Activated T-cell treated with anti-CD3 and anti-CD28 coated beads, Interleukin-2, amount 50 U/mL, for 24 hours (primary cell): ENCODE data around the gene AMBP.

ENCODE experiments used
- DNase-seq: peaks from one replicate; pipeline ENCODE4 v3.0.0-alpha.2; 2020
- H3K27ac Mint-ChIP-seq: 2 replicates; pipeline ENCODE4 v1.8.0; 2020; ENCODE audit warnings: mild to moderate bottlenecking, mixed read lengths
- H3K27me3 Mint-ChIP-seq: 2 replicates; pipeline ENCODE4 v1.8.0; 2020; ENCODE audit warnings: mixed read lengths
- H3K36me3 Mint-ChIP-seq: 2 replicates; pipeline ENCODE4 v1.8.0; 2020; ENCODE audit warnings: low read depth, mixed read lengths
- H3K4me1 Mint-ChIP-seq: 2 replicates; pipeline ENCODE4 v1.8.0; 2020; ENCODE audit warnings: low read depth, mixed read lengths
- H3K4me3 Mint-ChIP-seq: 2 replicates; pipeline ENCODE4 v1.8.0; 2020; ENCODE audit warnings: mild to moderate bottlenecking, moderate library complexity, mixed read lengths
- H3K9me3 Mint-ChIP-seq: 2 replicates; pipeline ENCODE4 v1.8.0; 2020; ENCODE audit warnings: mixed read lengths

Gene AMBP

GRCh38 chr9:114078021-114078780, at the start of gene AMBP:
Gene AMBP, minus strand, starts transcription at chr9:114078300. Its CDS starts 91 bp downstream, at chr9:114078209.
- Mint-ChIP-seq H3K4me1 (peaks cover 2% of the 10 kb centered on the region), H3K36me3 (no peaks in the 10 kb centered on the region), H3K4me3 (no peak within 1 kb of the TSS), H3K9me3 (no peaks in the 10 kb centered on the region), H3K27me3 (peaks cover 2% of the 10 kb centered on the region), H3K27ac (no peak within 1 kb of the TSS)
- no peak for DNase-seq

- no peak overlapping the region for H3K27ac Mint-ChIP-seq
- no peak for DNase-seq
- H3K4me3 Mint-ChIP-seq, result no peak overlapping the region
- peaks cover 18% of the 10 kb centered on the region for H3K27me3 Mint-ChIP-seq
- H3K4me1 Mint-ChIP-seq, result no peaks in the 10 kb centered on the region
- peaks cover 4% of the 10 kb centered on the region for H3K9me3 Mint-ChIP-seq
- H3K36me3 Mint-ChIP-seq, result no peaks in the 10 kb centered on the region
Measured at GRCh38 chr9:114126247-114127060, 48.4 kb upstream of the AMBP start.

- no peaks in the 10 kb centered on the region for H3K4me1 Mint-ChIP-seq
- H3K27ac Mint-ChIP-seq, result no peak overlapping the region
- H3K9me3 Mint-ChIP-seq, result peaks cover 4% of the 10 kb centered on the region
- DNase-seq, result no peak
- H3K27me3 Mint-ChIP-seq, result peaks cover 17% of the 10 kb centered on the region
- H3K36me3 Mint-ChIP-seq, result no peaks in the 10 kb centered on the region
- no peak overlapping the region for H3K4me3 Mint-ChIP-seq
Measured at GRCh38 chr9:114125476-114126013, 47.4 kb upstream of the AMBP start.

- H3K27ac Mint-ChIP-seq, result no peak overlapping the region
- no peak overlapping the region for H3K4me3 Mint-ChIP-seq
- DNase-seq, result no peak
- H3K4me1 Mint-ChIP-seq, result no peaks in the 10 kb centered on the region
- no peaks in the 10 kb centered on the region for H3K36me3 Mint-ChIP-seq
- H3K27me3 Mint-ChIP-seq, result peaks cover 17% of the 10 kb centered on the region
- H3K9me3 Mint-ChIP-seq, result peaks cover 4% of the 10 kb centered on the region
Measured at GRCh38 chr9:114124666-114125475, 46.8 kb upstream of the AMBP start.

- Mint-ChIP-seq H3K9me3 (peaks cover 4% of the 10 kb centered on the region), H3K4me1 (no peaks in the 10 kb centered on the region), H3K4me3 (no peak overlapping the region), H3K27me3 (peaks cover 14% of the 10 kb centered on the region), H3K27ac (no peak overlapping the region), H3K36me3 (no peaks in the 10 kb centered on the region)
- DNase-seq, result no peak
Measured at GRCh38 chr9:114124138-114124537, 46.0 kb upstream of the AMBP start.

GRCh38 chr9:114123031-114123977, 45.2 kb upstream of the AMBP start:
- Mint-ChIP-seq H3K4me3 (no peak overlapping the region), H3K4me1 (no peaks in the 10 kb centered on the region), H3K27ac (no peak overlapping the region), H3K36me3 (no peaks in the 10 kb centered on the region), H3K9me3 (peaks cover 4% of the 10 kb centered on the region), H3K27me3 (peaks cover 11% of the 10 kb centered on the region)
- no peak for DNase-seq

- DNase-seq, result no peak
- Mint-ChIP-seq H3K9me3 (peaks cover 2% of the 10 kb centered on the region), H3K27me3 (peaks cover 18% of the 10 kb centered on the region), H3K4me3 (no peak overlapping the region), H3K4me1 (no peaks in the 10 kb centered on the region), H3K27ac (no peak overlapping the region), H3K36me3 (no peaks in the 10 kb centered on the region)
Measured at GRCh38 chr9:114122136-114123027, 44.3 kb upstream of the AMBP start.

GRCh38 chr9:114121227-114122135, 43.4 kb upstream of the AMBP start:
- H3K9me3 Mint-ChIP-seq, result no peaks in the 10 kb centered on the region
- no peak overlapping the region for H3K4me3 Mint-ChIP-seq
- no peaks in the 10 kb centered on the region for H3K36me3 Mint-ChIP-seq
- no peak for DNase-seq
- no peaks in the 10 kb centered on the region for H3K4me1 Mint-ChIP-seq
- H3K27me3 Mint-ChIP-seq, result peaks cover 19% of the 10 kb centered on the region
- no peak overlapping the region for H3K27ac Mint-ChIP-seq

- no peaks in the 10 kb centered on the region for H3K9me3 Mint-ChIP-seq
Measured at GRCh38 chr9:114120192-114121014, 42.3 kb upstream of the AMBP start.

GRCh38 chr9:114119242-114120191, 41.4 kb upstream of the AMBP start:
- H3K27ac Mint-ChIP-seq, result no peak overlapping the region
- H3K27me3 Mint-ChIP-seq, result peaks cover 23% of the 10 kb centered on the region
- H3K9me3 Mint-ChIP-seq, result no peaks in the 10 kb centered on the region
- H3K4me3 Mint-ChIP-seq, result no peak overlapping the region
- DNase-seq, result no peak
- no peaks in the 10 kb centered on the region for H3K4me1 Mint-ChIP-seq
- H3K36me3 Mint-ChIP-seq, result no peaks in the 10 kb centered on the region

More at GRCh38 chr9:114120192-114121014, 42.3 kb upstream of the AMBP start:
- no peak for DNase-seq
- no peak overlapping the region for H3K27ac Mint-ChIP-seq
- H3K36me3 Mint-ChIP-seq, result no peaks in the 10 kb centered on the region
- no peak overlapping the region for H3K4me3 Mint-ChIP-seq
- peaks cover 23% of the 10 kb centered on the region for H3K27me3 Mint-ChIP-seq
- H3K4me1 Mint-ChIP-seq, result no peaks in the 10 kb centered on the region
